Prostate gland (tissue), 2 donors: ENCODE data around the gene SLC35G4. TPM values are rescaled to one million over a fixed set of nuclear protein-coding genes. Genes with fewer than 3 reads are reported as not detected.

Source experiments
- DNase-seq: peaks from one replicate; pipeline ENCODE4 v3.0.0-alpha.2; 2019; ENCODE audit warnings: low spot score
- H3K27ac ChIP-seq, 2 donors: fragments of 200-600 bp; sonication (generic); 2 replicates each; pipeline ENCODE4 v1.5.1; 2017 to 2019
- H3K27me3 ChIP-seq: fragments of 200-600 bp; sonication (generic); replicated peaks from 2 replicates; pipeline ENCODE4 v1.5.1; 2019; ENCODE audit not compliant: insufficient read depth
- H3K36me3 ChIP-seq, 2 donors: fragments of 200-600 bp; sonication (generic); 1 replicate in 1 of 2; 2 replicates in 1 of 2; pipeline versions ENCODE4 v1.5.1 to v1.8.1; 2017 to 2019
- H3K4me1 ChIP-seq: fragments of 200-600 bp; sonication (generic); replicated peaks from 2 replicates; pipeline ENCODE4 v1.5.1; 2019
- H3K4me3 ChIP-seq, 2 donors: fragments of 200-600 bp; sonication (generic); 2 replicates each; pipeline ENCODE4 v1.5.1; 2017 to 2019
- H3K9me3 ChIP-seq: fragments of 200-600 bp; sonication (generic); 2 replicates; pipeline ENCODE4 v1.5.1; 2017
- POLR2A ChIP-seq: fragments of 450-650 bp; IDR thresholded peaks from one replicate; pipeline ENCODE4 v1.6.1; 2016; ENCODE audit warnings: antibody characterized with exemption, mild to moderate bottlenecking
- POLR2AphosphoS5 ChIP-seq: sonication (generic); formaldehyde crosslinking; IDR thresholded peaks from one replicate; pipeline ENCODE4 v1.6.1; 2017; ENCODE audit warnings: antibody characterized with exemption
- WGBS: methylation state at CpG from one replicate; pipeline ENCODE4 v1.1.5; 2018; 5-methylcytosine and 5-hydroxymethylcytosine counted together
- intact Hi-C: fragments of 100-400 bp; cut with DNase I; formaldehyde crosslinking; loops from one replicate; pipeline ENCODE4 v1.14.2; 2022
- microRNA-seq: library from miRNA; unstranded; fragments of <30 nt; microRNA quantifications from one replicate; pipeline ENCODE4, GENCODE V29; 2016
- small RNA-seq, 2 donors: library from RNA; depleted of rRNA; stranded (forward); fragments of <200 nt; gene quantifications; one replicate each; pipeline ENCODE3, GENCODE V24; 2016
- total RNA-seq, 2 donors: library from RNA; depleted of rRNA; stranded (reverse); fragments of >200 nt; gene quantifications; one replicate each; pipeline ENCODE4 v1.1.0, GENCODE V29; 2016
- TF ChIP-seq, protein P1 (sequence below), 4 experiments: fragments of 200-600 bp in 2 of 4; fragments of 450-650 bp in 2 of 4; sonication (generic) in 2 of 4; IDR thresholded peaks; 1 replicate in 3 of 4; 2 replicates in 1 of 4; pipeline ENCODE4 v1.5.1; 2016 to 2019; ENCODE audit warnings: antibody characterized with exemption in 4 of 4, mild to moderate bottlenecking in 2 of 4, moderate library complexity in 2 of 4

The SLC35G4 gene
- total RNA-seq, 2 donors from 2014 or later = not detected

DNA sequence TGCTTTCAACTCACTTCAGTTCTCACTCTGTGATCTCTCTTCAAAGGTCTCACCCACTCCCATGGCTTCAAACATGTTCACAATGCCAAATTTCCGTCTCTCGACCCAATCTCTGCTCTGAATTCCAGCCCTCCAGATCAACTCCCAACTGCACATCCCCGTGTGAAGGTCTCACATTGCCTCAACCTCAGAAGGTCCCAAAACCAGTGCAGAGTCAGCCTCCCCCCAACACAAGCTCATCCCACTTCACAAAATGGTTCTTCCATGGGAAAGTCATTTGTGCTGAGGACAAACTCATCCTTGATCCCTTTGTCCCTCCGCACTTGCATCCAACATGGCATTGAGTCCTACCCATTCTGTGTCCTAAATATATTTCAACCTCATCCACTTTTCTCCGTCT is 48.6 kb downstream of the SLC35G4 start:
- 98% methylated on average over 5 of the region's 5 CpGs for WGBS
- no peak overlapping the region for H3K4me3 ChIP-seq

DNA sequence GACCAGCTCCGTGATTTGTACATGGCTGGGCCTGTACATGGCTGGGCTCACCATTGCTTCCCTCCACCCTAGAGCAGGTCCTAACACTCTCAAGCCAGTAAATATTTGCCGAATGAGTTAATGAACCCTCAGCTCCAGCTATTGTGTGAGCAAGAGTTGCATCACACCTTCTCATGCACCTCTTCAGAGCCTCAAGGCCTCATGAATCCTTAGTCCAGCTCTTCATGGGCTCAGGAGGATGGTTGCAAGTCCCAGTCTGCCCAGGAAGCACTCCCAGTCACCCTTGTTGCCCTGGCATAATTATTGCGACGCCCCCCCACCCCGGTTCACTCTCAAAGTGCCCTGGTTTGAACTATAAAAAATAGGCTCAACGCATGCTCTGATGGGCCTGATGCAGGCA is 49.6 kb downstream of the SLC35G4 start:
- no peaks in the 10 kb centered on the region for H3K4me1 ChIP-seq
- no peak overlapping the region for H3K27ac ChIP-seq
- no peak overlapping the region for H3K4me3 ChIP-seq
- intact Hi-C loops = loop anchor here (5.0 to 10.0 kb wide), 4 partner anchors 68 to 376 kb away; no protein-coding TSS in a partner anchor
- H3K9me3 ChIP-seq = no peaks in the 10 kb centered on the region
- TF ChIP-seq, protein P1, sequence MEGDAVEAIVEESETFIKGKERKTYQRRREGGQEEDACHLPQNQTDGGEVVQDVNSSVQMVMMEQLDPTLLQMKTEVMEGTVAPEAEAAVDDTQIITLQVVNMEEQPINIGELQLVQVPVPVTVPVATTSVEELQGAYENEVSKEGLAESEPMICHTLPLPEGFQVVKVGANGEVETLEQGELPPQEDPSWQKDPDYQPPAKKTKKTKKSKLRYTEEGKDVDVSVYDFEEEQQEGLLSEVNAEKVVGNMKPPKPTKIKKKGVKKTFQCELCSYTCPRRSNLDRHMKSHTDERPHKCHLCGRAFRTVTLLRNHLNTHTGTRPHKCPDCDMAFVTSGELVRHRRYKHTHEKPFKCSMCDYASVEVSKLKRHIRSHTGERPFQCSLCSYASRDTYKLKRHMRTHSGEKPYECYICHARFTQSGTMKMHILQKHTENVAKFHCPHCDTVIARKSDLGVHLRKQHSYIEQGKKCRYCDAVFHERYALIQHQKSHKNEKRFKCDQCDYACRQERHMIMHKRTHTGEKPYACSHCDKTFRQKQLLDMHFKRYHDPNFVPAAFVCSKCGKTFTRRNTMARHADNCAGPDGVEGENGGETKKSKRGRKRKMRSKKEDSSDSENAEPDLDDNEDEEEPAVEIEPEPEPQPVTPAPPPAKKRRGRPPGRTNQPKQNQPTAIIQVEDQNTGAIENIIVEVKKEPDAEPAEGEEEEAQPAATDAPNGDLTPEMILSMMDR (IDR thresholded peaks at IDR 0.05) = no peak
- TF ChIP-seq POLR2AphosphoS5 (no peak), POLR2A (no peak)
- 78% methylated on average over 6 of the region's 6 CpGs for WGBS
- no peak for DNase-seq
- no peaks in the 10 kb centered on the region for H3K36me3 ChIP-seq
- H3K27me3 ChIP-seq = peaks cover 6% of the 10 kb centered on the region

More for the DNA sequence above, 48.6 kb downstream of the SLC35G4 start:
- H3K27me3 ChIP-seq = peaks cover 6% of the 10 kb centered on the region
- H3K4me1 ChIP-seq = no peaks in the 10 kb centered on the region
- no peak for DNase-seq
- no peaks in the 10 kb centered on the region for H3K36me3 ChIP-seq
- no peak overlapping the region for H3K27ac ChIP-seq
- intact Hi-C loops = loop anchor here (5.0 to 10.0 kb wide), 4 partner anchors 69 to 377 kb away; no protein-coding TSS in a partner anchor
- TF ChIP-seq, protein P1 (IDR thresholded peaks at IDR 0.05) = no peak
- TF ChIP-seq POLR2AphosphoS5 (no peak), POLR2A (no peak)
- H3K9me3 ChIP-seq = no peaks in the 10 kb centered on the region

Small RNA genes lying within 50 kb of the gene (microRNA-seq; reads per million reads assigned to microRNA genes)
- not detected for gene MIR7153

Small RNA genes lying within 50 kb of the gene (small RNA-seq; reads per million reads assigned to genes)
- 0 reads per million in 2 donors for gene AP001120.4

Other genes with a start within 250 kb of the SLC35G4 start
- gene GNAL, start 79.7 kb downstream of the SLC35G4 start, total RNA-seq = 10 to 100 TPM in 1 of 2 donors, 1 to 10 TPM in 1; 4.2 to 14.3 TPM
- 10 to 100 TPM; 42.8 to 50.0 TPM for gene CHMP1B, start 241.8 kb downstream of the SLC35G4 start, total RNA-seq